Activated B cell treated with CpG ODN at 0.5 μM for 24 hours (primary cell): ENCODE data around the gene MED15. TPM values are rescaled to one million over a fixed set of nuclear protein-coding genes. Genes with fewer than 3 reads are reported as not detected.

ENCODE experiments used
- ATAC-seq: fragments of 200-7000 bp; cut with Tn5 transposase; one replicate; pipeline ENCODE4 v1.10.0; 2021; ENCODE audit warnings: low read depth, mild to moderate bottlenecking, moderate library complexity
- CTCF ChIA-PET: fragments of 350-600 bp; sonication (Branson Sonifier 250); formaldehyde crosslinking; loops from one replicate; lab custom pipeline; 2021; ENCODE audit warnings: antibody characterized with exemption; lab: Charles Lee
- POLR2A ChIA-PET: fragments of 350-600 bp; sonication (Branson Sonifier 250); formaldehyde crosslinking; loops from one replicate; lab custom pipeline; 2021; ENCODE audit warnings: antibody characterized with exemption; lab: Charles Lee
- DNase-seq: peaks from one replicate; pipeline ENCODE4 v3.0.0; 2022
- H3K27ac Mint-ChIP-seq: one replicate; pipeline ENCODE4 v1.8.0; 2020; ENCODE audit warnings: mixed read lengths
- H3K27me3 Mint-ChIP-seq: one replicate; pipeline ENCODE4 v1.8.0; 2021; ENCODE audit warnings: mixed read lengths
- H3K36me3 Mint-ChIP-seq: one replicate; pipeline ENCODE4 v1.8.0; 2021; ENCODE audit warnings: low read depth, mixed read lengths
- H3K4me1 Mint-ChIP-seq: one replicate; pipeline ENCODE4 v1.8.0; 2021; ENCODE audit warnings: mixed read lengths
- H3K4me3 Mint-ChIP-seq: one replicate; pipeline ENCODE4 v1.8.0; 2020; ENCODE audit warnings: mild to moderate bottlenecking, mixed read lengths
- H3K9me3 Mint-ChIP-seq: one replicate; pipeline ENCODE4 v1.8.0; 2020; ENCODE audit warnings: mixed read lengths
- CTCF ChIP-seq: fragments of 200-600 bp; IDR thresholded peaks from one replicate; pipeline ENCODE4 v1.8.0; 2022; ENCODE audit warnings: antibody characterized with exemption, mild to moderate bottlenecking
- intact Hi-C: fragments of 100-400 bp; cut with micrococcal nuclease; formaldehyde crosslinking; loops from one replicate; pipeline ENCODE4 v1.15.1; 2024
- total RNA-seq: library from RNA; stranded (reverse); gene quantifications from 2 replicates; pipeline ENCODE4 v1.2.3, GENCODE V29; 2022

Gene MED15
- total RNA-seq, 1 donor from 2014 or later: 127 TPM

DNA sequence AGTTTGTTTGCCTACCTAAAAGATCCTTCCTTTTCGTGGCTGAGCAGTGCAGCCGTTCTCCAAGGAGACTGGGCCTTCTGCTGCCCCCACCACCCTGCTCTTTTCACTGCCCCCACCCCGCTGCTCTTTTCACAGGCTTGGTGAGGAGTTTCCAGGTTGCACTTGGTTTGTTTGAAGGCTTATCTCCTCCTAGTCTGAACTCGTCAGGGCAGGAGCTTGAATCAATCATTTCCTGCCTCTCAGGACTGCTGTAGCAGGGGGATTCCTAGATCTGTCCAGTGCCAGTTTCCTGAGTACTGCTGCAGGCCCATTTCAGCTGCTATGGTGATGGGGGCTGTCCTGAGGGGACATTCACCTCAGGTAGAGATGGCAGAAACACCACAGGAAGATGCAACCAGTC is 10.0 kb downstream of the MED15 start:
- DNase-seq: no peak
- ChIA-PET POLR2A (no interaction called here), CTCF (no interaction called here)
- Mint-ChIP-seq H3K4me3 (no peak overlapping the region), H3K9me3 (no peaks in the 10 kb centered on the region), H3K4me1 (peaks cover 36% of the 10 kb centered on the region), H3K36me3 (peaks cover 63% of the 10 kb centered on the region), H3K27ac (no peak overlapping the region), H3K27me3 (no peaks in the 10 kb centered on the region)
- TF ChIP-seq CTCF: no peak
- intact Hi-C loops: no loop called here
- ATAC-seq: no peak

DNA sequence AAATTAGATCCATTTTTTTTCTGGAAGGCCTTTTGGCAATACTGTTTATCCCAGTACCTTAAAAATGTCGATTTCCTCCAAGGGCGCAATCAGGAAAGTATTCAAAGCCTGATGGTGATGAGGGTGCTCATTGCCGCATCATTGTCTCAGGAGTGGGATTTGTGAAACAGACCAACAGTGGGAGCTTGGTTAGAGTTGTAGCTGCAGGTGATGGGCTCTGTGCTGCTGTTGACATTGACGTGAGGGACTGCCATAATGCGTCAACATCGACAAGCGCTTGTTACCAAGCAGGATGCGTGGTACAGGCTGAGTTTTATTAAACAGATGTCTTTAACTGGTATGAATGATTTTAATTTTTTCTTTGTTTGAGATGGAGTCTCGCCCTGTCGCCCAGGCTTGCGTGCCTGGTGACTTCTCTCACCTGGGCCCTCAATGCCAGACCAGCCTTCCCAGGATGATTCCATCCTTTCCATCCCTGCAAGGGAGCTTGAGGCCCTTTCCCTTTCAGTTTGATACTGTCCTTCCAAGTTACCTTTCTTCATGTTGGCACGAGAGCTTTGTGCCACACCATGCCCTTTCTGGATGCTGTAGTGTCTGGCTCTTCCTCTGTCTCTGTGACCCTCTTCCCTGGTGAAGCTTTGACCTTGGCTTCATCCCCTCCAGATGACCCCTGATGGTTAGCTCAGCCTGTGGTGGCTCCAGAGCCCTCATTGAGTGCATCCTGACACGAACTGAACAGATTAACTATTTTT is 10.6 kb downstream of the MED15 start:
- peaks cover 38% of the 10 kb centered on the region for H3K4me1 Mint-ChIP-seq

DNA sequence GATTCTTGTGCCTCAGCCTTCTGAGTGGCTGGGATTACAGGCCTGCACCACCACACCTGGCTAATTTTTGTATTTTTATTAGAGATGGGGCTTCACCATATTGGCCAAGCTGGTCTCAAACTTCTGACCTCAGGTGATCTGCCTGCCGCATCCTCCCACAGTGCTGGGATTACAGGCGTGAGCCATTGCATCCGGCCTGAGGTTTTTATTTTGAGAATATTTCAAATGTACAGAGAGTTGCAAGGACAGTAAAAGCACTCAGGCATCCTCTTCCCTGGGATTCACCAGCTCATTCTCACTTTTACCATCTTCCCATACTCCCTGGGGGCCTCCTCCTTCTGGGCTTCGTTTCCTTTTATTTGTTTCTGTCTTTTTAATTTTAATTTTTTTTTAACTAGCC is 12.1 kb downstream of the MED15 start:
- intact Hi-C loops: no loop called here
- H3K4me3 Mint-ChIP-seq: no peak overlapping the region
- H3K27me3 Mint-ChIP-seq: no peaks in the 10 kb centered on the region
- H3K9me3 Mint-ChIP-seq: no peaks in the 10 kb centered on the region
- H3K27ac Mint-ChIP-seq: no peak overlapping the region
- ATAC-seq (no peak), DNase-seq (no peak)
- no peak for TF ChIP-seq CTCF
- POLR2A ChIA-PET: no interaction called here
- CTCF ChIA-PET: no interaction called here
- peaks cover 70% of the 10 kb centered on the region for H3K36me3 Mint-ChIP-seq
- H3K4me1 Mint-ChIP-seq: peaks cover 42% of the 10 kb centered on the region

More for the DNA sequence above, 10.6 kb downstream of the MED15 start:
- H3K9me3 Mint-ChIP-seq: no peaks in the 10 kb centered on the region
- ChIA-PET CTCF (interaction anchor here (1.1 kb wide), 1 partner anchor 46 kb away, joined by 3 read pairs; no protein-coding TSS in a partner anchor), POLR2A (interaction anchor here (0.7 kb wide), 1 partner anchor 10 kb away, joined by 3 read pairs; the partner anchor contains the start of gene MED15)
- DNase-seq (no peak), ATAC-seq (no peak)
- TF ChIP-seq CTCF: no peak
- no peaks in the 10 kb centered on the region for H3K27me3 Mint-ChIP-seq
- no peak overlapping the region for H3K4me3 Mint-ChIP-seq
- intact Hi-C loops: no loop called here
- peaks cover 66% of the 10 kb centered on the region for H3K36me3 Mint-ChIP-seq
- no peak overlapping the region for H3K27ac Mint-ChIP-seq

GRCh38 chr22:20520093-20520511 is 12.7 kb downstream of the MED15 start:
- ChIA-PET CTCF (no interaction called here), POLR2A (no interaction called here)
- H3K27ac Mint-ChIP-seq: no peak overlapping the region
- H3K4me1 Mint-ChIP-seq: peaks cover 43% of the 10 kb centered on the region
- H3K36me3 Mint-ChIP-seq: peaks cover 66% of the 10 kb centered on the region
- DNase-seq (no peak), ATAC-seq (no peak)
- no peaks in the 10 kb centered on the region for H3K27me3 Mint-ChIP-seq
- H3K9me3 Mint-ChIP-seq: no peaks in the 10 kb centered on the region
- no peak overlapping the region for H3K4me3 Mint-ChIP-seq
- no peak for TF ChIP-seq CTCF
- intact Hi-C loops: no loop called here

- TF ChIP-seq CTCF: no peak
- H3K27ac Mint-ChIP-seq: no peak overlapping the region
- H3K4me1 Mint-ChIP-seq: peaks cover 45% of the 10 kb centered on the region
- H3K36me3 Mint-ChIP-seq: peaks cover 69% of the 10 kb centered on the region
- H3K9me3 Mint-ChIP-seq: no peaks in the 10 kb centered on the region
- CTCF ChIA-PET: no interaction called here
- no peak for ATAC-seq
- no peak for DNase-seq
- H3K27me3 Mint-ChIP-seq: no peaks in the 10 kb centered on the region
- intact Hi-C loops: loop anchor here (2.0 kb wide), 1 partner anchor 14 kb away; no protein-coding TSS in a partner anchor
- no peak overlapping the region for H3K4me3 Mint-ChIP-seq
- POLR2A ChIA-PET: no interaction called here
These were observed 15.0 kb downstream of the MED15 start for GRCh38 chr22:20522134-20523004.
